ENCODE measurements around the gene MFAP4.

DNA sequence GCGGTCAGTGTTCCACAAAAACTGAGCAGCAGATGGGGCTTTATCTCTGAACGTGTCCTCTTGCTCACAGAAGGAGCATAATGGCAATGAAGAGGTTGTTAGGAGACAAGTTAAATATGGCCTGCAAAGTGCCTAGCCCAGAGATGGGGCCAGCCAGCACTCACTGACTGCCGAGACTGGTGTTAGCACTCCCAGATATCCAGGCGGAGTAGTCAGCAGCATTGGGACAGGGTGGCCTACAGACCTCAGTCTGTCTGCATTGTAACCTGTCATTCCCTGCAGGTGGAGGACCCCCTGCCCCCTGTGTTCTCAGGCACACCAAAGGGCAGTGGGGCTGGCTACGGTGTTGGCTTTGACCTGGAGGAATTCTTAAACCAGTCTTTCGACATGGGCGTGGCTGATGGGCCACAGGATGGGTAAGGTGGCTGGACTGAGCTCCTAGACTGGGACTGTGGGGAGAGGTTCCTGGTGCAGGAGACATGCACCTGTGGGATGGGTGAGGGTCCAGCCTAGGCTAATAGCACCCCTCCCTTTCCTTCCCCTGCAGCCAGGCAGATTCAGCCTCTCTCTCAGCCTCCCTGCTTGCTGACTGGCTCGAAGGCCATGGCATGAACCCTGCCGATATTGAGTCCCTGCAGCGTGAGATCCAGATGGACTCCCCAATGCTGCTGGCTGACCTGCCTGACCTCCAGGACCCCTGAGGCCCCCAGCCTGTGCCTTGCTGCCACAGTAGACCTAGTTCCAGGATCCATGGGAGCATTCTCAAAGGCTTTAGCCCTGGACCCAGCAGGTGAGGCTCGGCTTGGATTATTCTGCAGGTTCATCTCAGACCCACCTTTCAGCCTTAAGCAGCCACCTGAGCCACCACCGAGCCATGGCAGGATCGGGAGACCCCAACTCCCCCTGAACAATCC lies 4.2 kb downstream of the MFAP4 start:
- TF ChIP-seq, protein P1, sequence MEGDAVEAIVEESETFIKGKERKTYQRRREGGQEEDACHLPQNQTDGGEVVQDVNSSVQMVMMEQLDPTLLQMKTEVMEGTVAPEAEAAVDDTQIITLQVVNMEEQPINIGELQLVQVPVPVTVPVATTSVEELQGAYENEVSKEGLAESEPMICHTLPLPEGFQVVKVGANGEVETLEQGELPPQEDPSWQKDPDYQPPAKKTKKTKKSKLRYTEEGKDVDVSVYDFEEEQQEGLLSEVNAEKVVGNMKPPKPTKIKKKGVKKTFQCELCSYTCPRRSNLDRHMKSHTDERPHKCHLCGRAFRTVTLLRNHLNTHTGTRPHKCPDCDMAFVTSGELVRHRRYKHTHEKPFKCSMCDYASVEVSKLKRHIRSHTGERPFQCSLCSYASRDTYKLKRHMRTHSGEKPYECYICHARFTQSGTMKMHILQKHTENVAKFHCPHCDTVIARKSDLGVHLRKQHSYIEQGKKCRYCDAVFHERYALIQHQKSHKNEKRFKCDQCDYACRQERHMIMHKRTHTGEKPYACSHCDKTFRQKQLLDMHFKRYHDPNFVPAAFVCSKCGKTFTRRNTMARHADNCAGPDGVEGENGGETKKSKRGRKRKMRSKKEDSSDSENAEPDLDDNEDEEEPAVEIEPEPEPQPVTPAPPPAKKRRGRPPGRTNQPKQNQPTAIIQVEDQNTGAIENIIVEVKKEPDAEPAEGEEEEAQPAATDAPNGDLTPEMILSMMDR (IDR thresholded peaks at IDR 0.05; ENCODE audit: low read depth, low read length, missing input control), result no peak
- no peak for TF ChIP-seq JUND (IDR thresholded peaks at IDR 0.05)
- no peak for TF ChIP-seq TAF1 (conservative IDR thresholded peaks at IDR 0.05)
- TF ChIP-seq RXRA (IDR thresholded peaks at IDR 0.05), result no peak

Measured in liver (tissue), 3 donors.